ENCODE measurements around the gene SMURF1.

DNA sequence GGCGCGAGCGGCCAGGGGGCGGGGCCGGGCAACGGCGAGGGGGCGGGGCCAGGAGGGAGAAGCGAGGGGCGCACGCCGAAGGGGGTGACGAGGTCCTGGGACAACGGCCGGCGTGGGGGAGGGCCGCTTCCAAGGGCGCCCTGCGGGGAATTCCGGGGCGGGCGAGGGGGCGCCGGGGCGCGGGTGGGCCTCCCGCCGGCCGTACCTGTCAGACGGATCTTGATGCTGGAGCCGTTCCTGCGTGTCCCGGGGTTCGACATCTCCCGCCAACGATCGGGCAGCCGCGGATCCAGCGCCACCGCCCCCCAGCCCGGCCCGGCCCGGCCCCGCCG lies 421 bp downstream of the SMURF1 start:
- TF ChIP-seq, protein P1, sequence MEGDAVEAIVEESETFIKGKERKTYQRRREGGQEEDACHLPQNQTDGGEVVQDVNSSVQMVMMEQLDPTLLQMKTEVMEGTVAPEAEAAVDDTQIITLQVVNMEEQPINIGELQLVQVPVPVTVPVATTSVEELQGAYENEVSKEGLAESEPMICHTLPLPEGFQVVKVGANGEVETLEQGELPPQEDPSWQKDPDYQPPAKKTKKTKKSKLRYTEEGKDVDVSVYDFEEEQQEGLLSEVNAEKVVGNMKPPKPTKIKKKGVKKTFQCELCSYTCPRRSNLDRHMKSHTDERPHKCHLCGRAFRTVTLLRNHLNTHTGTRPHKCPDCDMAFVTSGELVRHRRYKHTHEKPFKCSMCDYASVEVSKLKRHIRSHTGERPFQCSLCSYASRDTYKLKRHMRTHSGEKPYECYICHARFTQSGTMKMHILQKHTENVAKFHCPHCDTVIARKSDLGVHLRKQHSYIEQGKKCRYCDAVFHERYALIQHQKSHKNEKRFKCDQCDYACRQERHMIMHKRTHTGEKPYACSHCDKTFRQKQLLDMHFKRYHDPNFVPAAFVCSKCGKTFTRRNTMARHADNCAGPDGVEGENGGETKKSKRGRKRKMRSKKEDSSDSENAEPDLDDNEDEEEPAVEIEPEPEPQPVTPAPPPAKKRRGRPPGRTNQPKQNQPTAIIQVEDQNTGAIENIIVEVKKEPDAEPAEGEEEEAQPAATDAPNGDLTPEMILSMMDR (conservative IDR thresholded peaks at IDR 0.05 in 1 of 2, IDR thresholded peaks at IDR 0.05 in 1 of 2; ENCODE audit: extremely low read depth in 1 of 2, insufficient read depth in 1 of 2, low read depth in 1 of 2, low read length in 2 of 2), result no peak
- TF ChIP-seq EZH2 (IDR thresholded peaks at IDR 0.05; ENCODE audit: borderline replicate concordance, low read length), result no peak

Data from mammary epithelial cell (primary cell).